Measurements from ENCODE around the gene TBC1D17. TPM values are rescaled to one million over a fixed set of nuclear protein-coding genes. Genes with fewer than 3 reads are reported as not detected.

TBC1D17 gene
- total and polyA plus RNA-seq, 2 experiments from 2014 or later: 6.6 to 32.4 TPM

DNA sequence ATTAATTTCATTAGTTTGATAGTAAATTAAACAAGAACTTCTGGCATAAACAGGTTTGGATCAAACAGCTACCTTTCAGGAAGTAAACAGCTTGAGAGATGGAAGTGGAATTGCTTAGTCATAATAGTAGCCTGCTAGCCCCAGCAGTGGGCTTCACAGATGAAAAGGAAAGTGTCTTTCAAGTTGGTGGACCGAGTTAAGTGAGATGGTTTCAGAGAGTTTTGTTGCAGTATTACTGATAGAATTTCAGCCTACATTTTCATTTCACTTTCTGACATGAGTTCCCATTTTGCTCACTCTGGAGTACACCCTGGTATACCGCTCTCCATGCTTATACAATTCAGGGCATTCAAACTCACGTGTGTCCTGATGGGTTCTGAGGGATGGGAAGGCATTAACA lies 28.6 kb upstream of the TBC1D17 start:
- no peak overlapping the region for H3K9ac ChIP-seq
- H3K27me3 ChIP-seq (replicated peaks; ENCODE audit: insufficient read depth): no peaks in the 10 kb centered on the region
- peak overlapping the region; percentile 21 for H3K4me2 ChIP-seq (ENCODE audit: unreplicated experiment)
- H3K4me3 ChIP-seq: no peak overlapping the region
- no peak overlapping the region for H2AFZ ChIP-seq
- H3K9me3 ChIP-seq (ENCODE audit: low read depth): no peaks in the 10 kb centered on the region
- WGBS, 2 experiments (ENCODE audit: low coverage in 1 of 2, low lambda C conversion rate in 2 of 2, missing lambda C conversion rate in 2 of 2): 95 to 99% methylated on average over 3 of the region's 3 CpGs
- peaks cover 33% of the 10 kb centered on the region for H3K79me2 ChIP-seq (ENCODE audit: insufficient read depth)
- H3K4me1 ChIP-seq (ENCODE audit: insufficient read depth): peaks cover 13% of the 10 kb centered on the region
- H3K27ac ChIP-seq: peak overlapping the region; percentile 52
- H4K20me1 ChIP-seq (ENCODE audit: insufficient read depth): no peaks in the 10 kb centered on the region; the same call in 1 of the 2 replicates
- peaks cover 32% of the 10 kb centered on the region for H3F3A ChIP-seq (ENCODE audit: insufficient read depth)
- TF ChIP-seq EZH2 (IDR thresholded peaks at IDR 0.05; ENCODE audit: insufficient read depth, poor library complexity, severe bottlenecking) (no peak), EZH2phosphoT487 (IDR thresholded peaks at IDR 0.05; ENCODE audit: insufficient read depth, low read depth) (no peak)
- H3K9me2 ChIP-seq (ENCODE audit: insufficient read depth): no peaks in the 10 kb centered on the region
- H3K36me3 ChIP-seq (ENCODE audit: low read depth): no peaks in the 10 kb centered on the region
- no peak for DNase-seq
- in situ Hi-C loops (cut with MboI): no loop called here

DNA sequence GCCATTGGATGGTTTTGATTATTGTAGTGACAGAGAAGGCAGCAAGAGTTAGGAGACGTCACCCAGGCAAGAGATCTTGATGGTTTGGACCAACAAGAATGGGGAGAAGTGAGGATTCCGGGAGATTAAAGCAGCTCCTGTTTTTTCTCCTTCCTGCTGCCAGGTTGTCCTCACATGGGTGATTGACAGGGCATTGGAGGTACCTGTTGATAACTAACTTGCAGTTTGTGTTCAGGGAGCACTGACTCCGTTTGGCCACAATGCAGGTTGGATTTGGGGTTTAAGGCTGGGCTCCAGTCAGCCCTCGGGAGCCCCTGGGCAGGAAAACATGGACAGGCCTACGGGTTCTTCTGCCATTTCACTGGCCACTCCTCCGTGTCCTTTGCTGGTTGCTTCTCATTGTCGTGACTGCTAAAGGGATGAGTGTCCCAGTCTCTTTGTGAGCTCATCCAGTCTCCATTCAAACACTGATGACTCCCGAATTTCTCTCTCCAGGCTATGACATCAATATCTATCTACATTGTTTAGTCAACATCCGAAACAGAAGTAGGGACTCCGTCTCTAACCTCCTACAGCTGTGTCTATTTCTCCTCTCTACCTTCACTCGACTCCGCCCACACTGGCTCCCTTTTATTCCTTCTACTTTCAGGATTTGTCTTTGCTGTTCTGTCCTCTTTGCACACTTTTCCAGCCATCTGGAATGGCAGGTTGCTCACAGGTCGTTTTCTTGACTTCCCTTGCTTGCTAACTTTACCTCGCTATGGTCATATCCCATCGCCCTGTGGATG lies 27.9 kb upstream of the TBC1D17 start:
- no peak for DNase-seq
- in situ Hi-C loops (cut with MboI): no loop called here
- Histone ChIP-seq H3K27me3 (replicated peaks; ENCODE audit: insufficient read depth) (no peaks in the 10 kb centered on the region), H3K9me3 (ENCODE audit: low read depth) (no peaks in the 10 kb centered on the region), H3K4me3 (peak overlapping the region; percentile 99), H3K9me2 (ENCODE audit: insufficient read depth) (no peaks in the 10 kb centered on the region), H3K27ac (peak overlapping the region; percentile 99), H3K79me2 (ENCODE audit: insufficient read depth) (peaks cover 39% of the 10 kb centered on the region), H2AFZ (0 out of 2 replicates have a peak overlapping the region, but pooled peaks have one; percentile 84), H3K36me3 (ENCODE audit: low read depth) (no peaks in the 10 kb centered on the region), H3K4me2 (ENCODE audit: unreplicated experiment) (peak overlapping the region; percentile 86), H4K20me1 (ENCODE audit: insufficient read depth) (no peaks in the 10 kb centered on the region; the same call in 1 of the 2 replicates), H3K4me1 (ENCODE audit: insufficient read depth) (peaks cover 13% of the 10 kb centered on the region), H3F3A (ENCODE audit: insufficient read depth) (peaks cover 32% of the 10 kb centered on the region), H3K9ac (no peak overlapping the region; the same call in 1 of the 2 replicates)
- 90 to 93% methylated on average over 15 of the region's 15 CpGs for WGBS, 2 experiments (ENCODE audit: low coverage in 1 of 2, low lambda C conversion rate in 2 of 2, missing lambda C conversion rate in 2 of 2)
- no peak for TF ChIP-seq EZH2phosphoT487 (IDR thresholded peaks at IDR 0.05; ENCODE audit: insufficient read depth, low read depth)
- TF ChIP-seq EZH2 (IDR thresholded peaks at IDR 0.05; ENCODE audit: insufficient read depth, poor library complexity, severe bottlenecking): no peak

DNA sequence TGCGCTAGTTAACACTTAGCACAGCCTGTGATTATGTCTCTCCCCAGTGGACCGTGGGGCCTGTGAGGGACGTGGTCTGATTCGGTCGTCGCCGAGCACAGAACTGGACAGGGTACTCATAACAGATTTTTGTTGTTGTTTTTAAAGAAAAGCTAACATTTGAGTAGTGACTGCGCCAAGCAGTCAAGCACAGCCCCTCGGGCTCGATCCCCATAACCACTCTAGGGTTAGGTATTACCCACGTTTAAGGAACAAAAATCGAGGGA lies 27.3 kb upstream of the TBC1D17 start:
- peaks cover 42% of the 10 kb centered on the region for H3K79me2 ChIP-seq (ENCODE audit: insufficient read depth)
- in situ Hi-C loops (cut with MboI): no loop called here
- H3K9me2 ChIP-seq (ENCODE audit: insufficient read depth): no peaks in the 10 kb centered on the region
- peaks cover 13% of the 10 kb centered on the region for H3K4me1 ChIP-seq (ENCODE audit: insufficient read depth)
- H3F3A ChIP-seq (ENCODE audit: insufficient read depth): peaks cover 34% of the 10 kb centered on the region
- no peaks in the 10 kb centered on the region for H3K36me3 ChIP-seq (ENCODE audit: low read depth)
- no peaks in the 10 kb centered on the region; the same call in 1 of the 2 replicates for H4K20me1 ChIP-seq (ENCODE audit: insufficient read depth)
- WGBS, 2 experiments (ENCODE audit: low coverage in 1 of 2, low lambda C conversion rate in 2 of 2, missing lambda C conversion rate in 2 of 2): 73 to 77% methylated on average over 12 of the region's 12 CpGs
- peak overlapping the region; percentile 86 for H3K4me2 ChIP-seq (ENCODE audit: unreplicated experiment)
- H3K9ac ChIP-seq: peak overlapping the region; percentile 100
- H3K27me3 ChIP-seq (replicated peaks; ENCODE audit: insufficient read depth): no peaks in the 10 kb centered on the region
- H3K4me3 ChIP-seq: peak overlapping the region; percentile 99
- TF ChIP-seq EZH2 (IDR thresholded peaks at IDR 0.05; ENCODE audit: insufficient read depth, poor library complexity, severe bottlenecking) (no peak), EZH2phosphoT487 (IDR thresholded peaks at IDR 0.05; ENCODE audit: insufficient read depth, low read depth) (no peak)
- peak overlapping the region; percentile 84; the same call in 1 of the 2 replicates for H2AFZ ChIP-seq
- DNase-seq: no peak
- no peaks in the 10 kb centered on the region for H3K9me3 ChIP-seq (ENCODE audit: low read depth)
- peak overlapping the region; percentile 99 for H3K27ac ChIP-seq

DNA sequence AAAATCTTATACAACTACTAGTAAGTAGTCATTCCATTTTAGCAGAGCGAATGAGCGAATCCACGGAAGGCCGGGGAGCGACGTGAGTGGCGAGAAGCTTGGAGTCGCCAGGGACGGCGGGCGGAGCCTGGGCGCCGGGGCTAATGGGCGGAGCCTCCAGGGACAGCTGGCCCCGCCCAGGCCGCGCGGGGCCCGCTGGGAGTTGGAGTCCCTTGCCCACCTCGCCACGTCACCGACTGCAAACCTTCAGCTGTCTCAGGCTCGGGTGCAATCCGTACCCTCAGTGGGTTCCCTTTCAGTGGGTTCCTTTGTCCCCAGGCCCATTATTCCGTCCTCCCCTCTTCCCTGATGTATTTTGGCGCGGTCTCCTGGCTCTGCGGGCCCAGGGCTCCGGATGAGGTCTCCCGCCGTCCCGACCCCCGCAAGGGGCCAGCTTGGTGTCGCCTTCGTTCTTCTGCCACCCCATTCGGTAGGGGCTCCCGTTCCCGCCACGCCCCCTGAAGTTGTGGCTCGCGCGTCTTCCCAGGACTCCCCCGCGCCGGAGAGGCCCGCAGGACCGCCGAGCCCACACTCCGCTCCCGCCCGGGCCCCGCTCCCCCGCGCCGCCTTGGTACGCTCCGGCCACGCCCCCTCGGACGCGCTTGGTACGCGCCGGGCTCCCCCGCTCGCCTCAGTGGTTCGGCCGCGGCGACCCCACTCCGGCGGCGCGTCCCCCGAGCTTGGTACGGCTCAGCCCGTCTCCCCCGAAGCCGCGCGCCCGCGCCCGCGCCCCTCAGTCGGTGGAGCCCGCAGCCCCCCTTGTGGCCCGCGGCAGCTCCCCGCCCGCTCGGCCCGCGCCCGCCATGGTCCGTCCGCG lies 26.8 kb upstream of the TBC1D17 start, which contains the start of gene PTOV1:
Gene PTOV1, plus strand, starts transcription at position 673 of the 856 bp plus-strand sequence.
- 1% methylated on average over 32 to 98 of the region's 98 CpGs for WGBS, 2 experiments (ENCODE audit: low coverage in 1 of 2, low lambda C conversion rate in 2 of 2, missing lambda C conversion rate in 2 of 2)
- Histone ChIP-seq H3K4me2 (ENCODE audit: unreplicated experiment) (peak within 1 kb of the TSS; percentile 86), H3K36me3 (ENCODE audit: low read depth) (no peaks in the 10 kb centered on the region), H3K9me2 (ENCODE audit: insufficient read depth) (no peaks in the 10 kb centered on the region), H3K4me3 (peak within 1 kb of the TSS; percentile 99), H3K27me3 (replicated peaks; ENCODE audit: insufficient read depth) (no peaks in the 10 kb centered on the region), H3K27ac (peak within 1 kb of the TSS; percentile 99), H3K9ac (peak within 1 kb of the TSS; percentile 100), H3F3A (ENCODE audit: insufficient read depth) (peaks cover 34% of the 10 kb centered on the region; the same call in 1 of the 2 replicates), H2AFZ (peak within 1 kb of the TSS; percentile 84), H3K9me3 (ENCODE audit: low read depth) (no peaks in the 10 kb centered on the region), H3K4me1 (ENCODE audit: insufficient read depth) (peaks cover 13% of the 10 kb centered on the region), H4K20me1 (ENCODE audit: insufficient read depth) (no peaks in the 10 kb centered on the region; the same call in 1 of the 2 replicates), H3K79me2 (ENCODE audit: insufficient read depth) (peaks cover 46% of the 10 kb centered on the region)
- TF ChIP-seq EZH2phosphoT487 (IDR thresholded peaks at IDR 0.05; ENCODE audit: insufficient read depth, low read depth) (no peak), EZH2 (IDR thresholded peaks at IDR 0.05; ENCODE audit: insufficient read depth, poor library complexity, severe bottlenecking) (no peak)
- DNase-seq: peak; percentile 97
- in situ Hi-C loops (cut with MboI): no loop called here

Measured in GM23248 (cell line).